ENCODE measurements around the gene RIOK3. TPM values are rescaled to one million over a fixed set of nuclear protein-coding genes. Genes with fewer than 3 reads are reported as not detected.

RIOK3 gene
- total RNA-seq, 4 donors from 2014 or later, result 85.4 to 219 (median 97.0) TPM

GRCh38 chr18:23451491-23451890 lies 1.6 kb upstream of the RIOK3 start:
- H3K27ac ChIP-seq, result no peak overlapping the region
- 91% methylated on average over 6 of the region's 6 CpGs for WGBS

GRCh38 chr18:23452347-23452727 lies 750 bp upstream of the RIOK3 start:
- H3K4me3 ChIP-seq, result peak overlapping the region; percentile 92
- no peaks in the 10 kb centered on the region for H3K9me3 ChIP-seq
- DNase-seq (ENCODE audit: low spot score in 2 of 2), result no peak
- TF ChIP-seq POLR2AphosphoS5 (IDR thresholded peaks at IDR 0.05), result no peak
- H3K27ac ChIP-seq, result peak overlapping the region; percentile 98
- no peaks in the 10 kb centered on the region for H3K27me3 ChIP-seq
- 51% methylated on average over 3 of the region's 3 CpGs for WGBS
- H3K4me1 ChIP-seq, result peaks cover 36% of the 10 kb centered on the region
- H3K36me3 ChIP-seq, result no peaks in the 10 kb centered on the region

More at GRCh38 chr18:23451491-23451890, 1.6 kb upstream of the RIOK3 start:
- Histone ChIP-seq H3K27me3 (no peaks in the 10 kb centered on the region), H3K4me1 (peaks cover 28% of the 10 kb centered on the region), H3K9me3 (no peaks in the 10 kb centered on the region), H3K36me3 (no peaks in the 10 kb centered on the region), H3K4me3 (no peak overlapping the region)
- no peak for DNase-seq (ENCODE audit: low spot score in 2 of 2)
- no peak for TF ChIP-seq EP300 (IDR thresholded peaks at IDR 0.05)
- no peak for TF ChIP-seq POLR2A (IDR thresholded peaks at IDR 0.05)
- no peak for TF ChIP-seq CTCF (IDR thresholded peaks at IDR 0.05)
- TF ChIP-seq POLR2AphosphoS5 (IDR thresholded peaks at IDR 0.05), result no peak

- Histone ChIP-seq H3K36me3 (no peaks in the 10 kb centered on the region), H3K4me1 (peaks cover 48% of the 10 kb centered on the region), H3K4me3 (peak overlapping the region; percentile 92), H3K27ac (peak overlapping the region; percentile 98), H3K27me3 (no peaks in the 10 kb centered on the region), H3K9me3 (no peaks in the 10 kb centered on the region)
- no peak for DNase-seq (ENCODE audit: low spot score in 2 of 2)
- 3% methylated on average over 9 of the region's 11 CpGs for WGBS
- no peak for TF ChIP-seq POLR2A (IDR thresholded peaks at IDR 0.05)
- no peak for TF ChIP-seq POLR2AphosphoS5 (IDR thresholded peaks at IDR 0.05)
- no peak for TF ChIP-seq EP300 (IDR thresholded peaks at IDR 0.05)
- no peak for TF ChIP-seq CTCF (IDR thresholded peaks at IDR 0.05)
Observed at GRCh38 chr18:23453680-23454058, 582 bp downstream of the RIOK3 start.

- no peaks in the 10 kb centered on the region for H3K27me3 ChIP-seq
- no peaks in the 10 kb centered on the region for H3K9me3 ChIP-seq
- no peak overlapping the region for H3K27ac ChIP-seq
- no peak overlapping the region for H3K4me3 ChIP-seq
- H3K4me1 ChIP-seq, result peaks cover 68% of the 10 kb centered on the region
- TF ChIP-seq POLR2AphosphoS5 (IDR thresholded peaks at IDR 0.05) (no peak), CTCF (IDR thresholded peaks at IDR 0.05) (no peak), POLR2A (IDR thresholded peaks at IDR 0.05) (no peak), EP300 (IDR thresholded peaks at IDR 0.05) (no peak)
- H3K36me3 ChIP-seq, result no peaks in the 10 kb centered on the region
- 89% methylated on average over 2 of the region's 2 CpGs for WGBS
- no peak for DNase-seq (ENCODE audit: low spot score in 2 of 2)
Observed at GRCh38 chr18:23456835-23457234, 3.7 kb downstream of the RIOK3 start.

- H3K27ac ChIP-seq, result no peak overlapping the region
- 80% methylated on average over 3 of the region's 3 CpGs for WGBS
- TF ChIP-seq CTCF (IDR thresholded peaks at IDR 0.05) (no peak), POLR2AphosphoS5 (IDR thresholded peaks at IDR 0.05) (no peak), EP300 (IDR thresholded peaks at IDR 0.05) (no peak), POLR2A (IDR thresholded peaks at IDR 0.05) (no peak)
- no peaks in the 10 kb centered on the region for H3K9me3 ChIP-seq
- H3K4me3 ChIP-seq, result no peak overlapping the region
- H3K4me1 ChIP-seq, result peaks cover 59% of the 10 kb centered on the region
- no peaks in the 10 kb centered on the region for H3K27me3 ChIP-seq
- H3K36me3 ChIP-seq, result peaks cover 19% of the 10 kb centered on the region
- no peak for DNase-seq (ENCODE audit: low spot score in 2 of 2)
Observed at GRCh38 chr18:23458830-23459529, 5.9 kb downstream of the RIOK3 start.

Data from suprapubic skin (tissue), 4 donors.